Fibroblast of skin of back (primary cell): ENCODE data around the gene EIF2AK2. TPM values are rescaled to one million over a fixed set of nuclear protein-coding genes. Genes with fewer than 3 reads are reported as not detected.
A peak's percentile ranks its signal among the peaks of the same experiment; 100 is the strongest.
"Not testable (repeated sequence)": the region's sequence is repeated elsewhere in the genome, so short reads cannot be mapped to it uniquely, and the experiment has no call there.

Experiments used
- DNase-seq: peaks from one replicate; pipeline ENCODE4 v3.0.0-alpha.2; 2013
- polyA plus RNA-seq, 2 experiments: library from polyadenylated mRNA; unstranded; fragments of 120-200 nt; gene quantifications; one replicate each; pipeline ENCODE4 v1.2.1, GENCODE V29; 2013; ENCODE audit not compliant: insufficient read length in 2 of 2

EIF2AK2 gene
- 26.2 TPM for polyA plus RNA-seq (2013, experiment 1 of 2; ENCODE audit: insufficient read length)
- polyA plus RNA-seq (2013, experiment 2 of 2; ENCODE audit: insufficient read length) = 30.6 TPM

DNA sequence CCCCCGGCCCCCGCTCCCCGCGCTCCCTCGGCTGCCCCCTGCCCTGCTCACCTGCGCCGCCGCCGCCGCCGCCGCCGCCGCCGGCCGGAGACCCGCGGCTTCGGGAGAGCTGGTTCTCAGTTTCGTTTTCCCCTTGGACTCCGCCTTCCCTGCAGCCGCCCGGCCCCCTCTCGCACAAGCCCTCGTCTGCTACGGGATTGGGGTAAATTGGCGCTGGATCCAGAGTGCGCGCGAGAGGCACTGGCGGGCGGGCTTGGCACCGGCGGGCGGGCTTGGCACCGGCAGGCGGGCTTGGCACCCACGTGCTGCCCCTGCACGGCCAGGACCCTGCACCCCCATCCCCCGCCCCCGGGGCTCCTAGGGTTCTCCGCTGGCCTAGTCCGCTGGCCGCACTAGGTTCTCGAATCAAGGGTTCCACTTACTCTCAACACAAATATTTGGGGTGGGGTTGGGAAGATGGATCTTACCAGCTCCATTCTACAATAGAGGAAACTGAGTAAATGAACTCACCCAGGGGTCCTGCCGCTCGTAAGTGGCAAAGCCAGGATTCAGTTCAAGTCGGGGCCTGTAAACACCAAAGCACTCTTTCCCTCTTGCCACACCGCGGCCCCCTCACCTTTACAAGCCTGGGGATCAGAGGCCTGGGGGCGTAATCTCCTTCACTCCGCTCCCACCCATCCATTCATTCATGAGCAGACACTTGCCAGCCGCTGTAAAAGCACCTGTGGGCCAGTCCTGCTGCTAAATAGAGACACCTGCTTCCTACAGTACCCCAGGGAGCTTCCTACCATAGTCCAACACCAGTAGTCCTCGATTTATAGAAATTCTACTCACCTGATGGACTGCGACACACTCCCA lies at the start of gene EIF2AK2:
EIF2AK2 (minus strand) TSS at position 124 of the 858 bp plus-strand sequence. CDS start 9,174 bp downstream, outside the sequence.
- peak; percentile 88 for DNase-seq

DNA sequence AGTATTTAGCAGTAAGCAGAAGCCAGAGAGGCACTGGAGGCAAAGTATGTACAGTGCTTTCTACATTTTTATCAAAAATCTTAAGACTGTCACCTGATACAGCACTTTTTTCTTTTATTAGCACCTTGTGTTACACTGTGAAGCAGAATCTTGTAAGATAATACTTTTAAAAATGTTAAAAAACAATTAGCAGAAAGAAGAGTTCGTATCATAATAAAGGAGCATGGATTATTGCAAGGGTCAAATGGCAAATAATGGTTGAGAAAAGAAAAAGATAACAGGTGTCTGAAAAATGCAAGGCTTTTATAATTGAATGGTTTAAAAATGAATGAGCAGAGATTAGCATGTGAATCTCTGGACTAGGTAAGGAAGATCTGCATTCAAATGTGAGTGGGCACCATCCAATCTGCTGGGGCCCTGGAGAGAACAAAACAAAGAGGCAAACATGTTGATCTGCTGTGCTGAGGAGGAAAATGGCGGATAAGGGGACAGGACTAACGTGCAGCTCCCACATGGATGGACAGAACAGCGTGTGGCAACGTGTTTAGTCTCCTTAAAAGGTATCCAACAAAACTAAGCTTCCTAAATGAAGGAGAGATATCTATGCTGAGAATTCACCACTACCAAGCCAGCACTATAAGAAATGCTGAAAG lies 49.0 kb upstream of the EIF2AK2 start:
- no peak for DNase-seq

- not testable (repeated sequence) for DNase-seq
These were observed 48.4 kb upstream of the EIF2AK2 start for GRCh38 chr2:37205071-37205661.

- DNase-seq = no peak
These were observed 46.9 kb upstream of the EIF2AK2 start for GRCh38 chr2:37203708-37204107.

- peak; percentile 20 for DNase-seq
These were observed 45.0 kb upstream of the EIF2AK2 start for GRCh38 chr2:37201766-37202165.

DNA sequence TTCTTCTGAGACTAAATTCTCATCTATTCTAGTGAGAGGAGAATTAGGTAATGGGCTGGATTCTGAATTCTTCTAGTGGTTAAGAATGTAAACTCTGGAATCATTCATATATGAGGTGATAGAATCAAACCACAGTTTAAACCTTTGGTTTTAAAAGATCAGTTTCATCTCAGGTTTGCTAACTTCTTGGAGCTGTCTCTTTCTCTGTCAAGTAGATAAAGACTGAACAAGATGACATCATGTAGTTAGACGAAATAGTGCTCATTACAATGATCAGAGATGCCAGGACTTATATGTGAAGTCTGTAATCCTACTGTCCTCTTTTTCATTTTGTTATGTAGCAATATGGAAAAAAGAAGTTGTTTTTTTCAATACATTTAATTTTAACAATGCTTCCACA lies 44.4 kb upstream of the EIF2AK2 start:
- no peak for DNase-seq

DNA sequence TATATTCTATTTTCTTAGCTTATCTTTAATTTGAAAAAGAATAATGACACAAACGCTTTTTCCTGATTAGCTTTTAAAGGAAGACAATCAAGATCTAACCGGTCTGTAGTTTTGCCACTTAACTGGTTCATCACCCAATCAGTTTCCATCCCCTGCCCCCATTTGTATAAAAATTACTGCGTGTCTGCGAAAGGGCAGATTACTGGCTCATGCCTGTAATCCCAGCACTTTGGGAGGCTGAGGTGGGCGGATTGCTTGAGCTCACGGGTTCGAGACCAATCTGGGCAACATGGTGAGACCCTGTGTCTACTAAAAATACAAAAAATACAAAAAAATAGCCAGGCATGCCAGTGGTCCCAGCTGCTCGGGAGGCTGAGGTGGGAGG lies 41.9 kb upstream of the EIF2AK2 start:
- no peak for DNase-seq

- peak; percentile 68 for DNase-seq
These were observed 39.8 kb upstream of the EIF2AK2 start, which contains the start of gene CEBPZOS for GRCh38 chr2:37196320-37197195. TSS of gene CEBPZOS (plus strand) at chr2:37196496. CDS start at chr2:37199705, 3,209 bp downstream.

DNA sequence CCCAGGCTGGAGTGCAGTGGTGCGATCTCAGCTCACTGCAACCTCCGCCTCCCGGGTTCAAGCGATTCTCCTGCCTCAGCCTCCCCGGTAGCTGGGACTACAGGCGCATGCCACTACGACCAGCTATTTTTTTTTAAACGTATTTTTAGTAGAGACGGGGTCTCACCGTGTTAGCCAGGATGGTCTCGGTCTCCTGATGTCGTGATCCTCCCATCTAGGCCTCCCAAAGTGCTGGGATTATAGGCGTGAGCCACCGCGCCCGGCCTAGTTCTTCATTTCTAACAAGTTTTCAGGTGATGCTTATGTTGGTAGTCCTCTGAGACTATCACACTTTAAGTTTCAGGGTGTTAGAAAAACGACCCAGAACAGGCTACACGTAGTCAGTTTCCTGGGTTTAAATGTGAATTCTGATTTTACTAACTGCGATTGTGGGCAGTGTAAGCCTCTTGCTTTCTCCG lies 39.1 kb upstream of the EIF2AK2 start:
- not testable (repeated sequence) for DNase-seq

- no peak for DNase-seq
These were observed 35.8 kb upstream of the EIF2AK2 start for GRCh38 chr2:37192551-37192950.

GRCh38 chr2:37191747-37192146 lies 35.0 kb upstream of the EIF2AK2 start:
- DNase-seq = no peak

- DNase-seq = no peak
These were observed 34.5 kb upstream of the EIF2AK2 start for GRCh38 chr2:37191253-37191652.

GRCh38 chr2:37190290-37190689 lies 33.5 kb upstream of the EIF2AK2 start:
- DNase-seq = no peak

- DNase-seq = peak; percentile 88
These were observed 32.8 kb upstream of the EIF2AK2 start for GRCh38 chr2:37189452-37190153.

GRCh38 chr2:37188570-37188969 lies 31.8 kb upstream of the EIF2AK2 start, which contains the start of gene SULT6B1:
TSS of gene SULT6B1 (minus strand) at chr2:37188670. CDS start at chr2:37188640, 30 bp downstream.
- DNase-seq = no peak

GRCh38 chr2:37181726-37182684 lies 25.2 kb upstream of the EIF2AK2 start:
- DNase-seq = no peak

- DNase-seq = no peak
These were observed 23.9 kb upstream of the EIF2AK2 start for GRCh38 chr2:37180640-37181039.

DNA sequence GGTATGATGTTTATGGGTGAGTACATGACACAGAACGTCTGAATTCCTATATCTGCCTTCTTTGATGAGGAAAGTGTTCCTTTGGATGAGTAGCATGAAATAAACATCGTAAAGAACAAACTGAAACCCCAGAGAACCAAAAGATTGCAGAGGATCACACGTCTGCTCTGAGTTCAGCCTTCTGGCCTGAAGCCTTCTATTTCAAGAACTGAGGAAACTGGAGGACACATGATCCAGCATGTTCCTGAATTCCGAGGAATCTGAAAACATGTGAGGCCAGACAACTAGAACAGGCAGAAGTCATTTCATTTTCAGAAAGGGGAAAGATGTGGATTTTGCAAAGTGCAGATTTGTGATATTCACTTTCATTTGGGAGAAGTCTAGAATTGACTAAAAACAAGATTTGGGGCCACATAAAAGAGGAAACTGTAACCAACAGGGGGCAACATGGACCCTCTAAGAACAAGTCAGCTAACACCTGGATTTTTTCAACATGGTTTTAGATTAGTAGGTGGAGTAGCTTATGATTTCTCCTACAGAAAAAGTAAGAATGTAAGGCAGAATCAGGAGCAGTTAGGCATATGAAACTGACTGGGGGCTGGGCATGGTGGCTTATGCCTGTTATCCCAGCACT lies 23.3 kb upstream of the EIF2AK2 start:
- DNase-seq = no peak

GRCh38 chr2:37173741-37174140 lies 17.0 kb upstream of the EIF2AK2 start:
- DNase-seq = no peak

- no peak for DNase-seq
These were observed 14.8 kb upstream of the EIF2AK2 start for GRCh38 chr2:37171624-37171950.
